Right lobe of liver (tissue), 4 donors: ENCODE results near the gene TFCP2L1.
"Not testable (repeated sequence)": the region's sequence is repeated elsewhere in the genome, so short reads cannot be mapped to it uniquely, and the experiment has no call there.

ENCODE experiments used
- CTCF ChIP-seq, 4 donors: fragments of 200-600 bp in 3 of 4; fragments of 450-650 bp in 1 of 4; IDR thresholded peaks; one replicate each; pipeline versions ENCODE4 v1.5.1 to v1.8.0; 2016 to 2022; ENCODE audit warnings: antibody characterized with exemption in 4 of 4, mild to moderate bottlenecking in 2 of 4
- POLR2A ChIP-seq: fragments of 450-650 bp; IDR thresholded peaks from one replicate; pipeline ENCODE4 v1.6.1; 2017; ENCODE audit warnings: antibody characterized with exemption, mild to moderate bottlenecking
- donor health status: DM: no; HTN: no; CAD: no.
- donor health status: DM: no; HTN: no; CAD: no.
- donor health status: DM: no; HTN: yes; CAD: no.

GRCh38 chr2:121227381-121228144 lies 57.4 kb downstream of the TFCP2L1 start:
- TF ChIP-seq CTCF (IDR thresholded peaks at IDR 0.05); POLR2A: not testable (repeated sequence)
